ENCODE data around the gene BMP10.

Gene BMP10

GRCh38 chr2:68888038-68888704 is 17.0 kb upstream of the BMP10 start:
- no peaks in the 10 kb centered on the region for H3K27me3 ChIP-seq (ENCODE audit: insufficient read depth, poor library complexity, severe bottlenecking)
- no peak for TF ChIP-seq CTCF (IDR thresholded peaks at IDR 0.05; ENCODE audit: insufficient read depth, low read length)
- no peak for TF ChIP-seq REST (IDR thresholded peaks at IDR 0.05; ENCODE audit: insufficient replicate concordance, low read depth)
- no peak for TF ChIP-seq POLR2AphosphoS5 (IDR thresholded peaks at IDR 0.05; ENCODE audit: low read depth)
- no peak for TF ChIP-seq SPI1 (IDR thresholded peaks at IDR 0.05; ENCODE audit: borderline replicate concordance, low read depth)
- TF ChIP-seq GABPA (IDR thresholded peaks at IDR 0.05; ENCODE audit: low read depth): no peak
- no peak for DNase-seq (ENCODE audit: low read depth in 1 of 2, low spot score in 1 of 2)
- H3K4me3 ChIP-seq (replicated peaks; ENCODE audit: insufficient read depth, low read length): no peak overlapping the region
- no peak overlapping the region for H3K27ac ChIP-seq (replicated peaks)

- H3K27ac ChIP-seq (replicated peaks): no peak overlapping the region
- no peak for TF ChIP-seq CTCF (IDR thresholded peaks at IDR 0.05; ENCODE audit: insufficient read depth, low read length)
- no peak for TF ChIP-seq SPI1 (IDR thresholded peaks at IDR 0.05; ENCODE audit: borderline replicate concordance, low read depth)
- no peak for TF ChIP-seq GABPA (IDR thresholded peaks at IDR 0.05; ENCODE audit: low read depth)
- TF ChIP-seq POLR2AphosphoS5 (IDR thresholded peaks at IDR 0.05; ENCODE audit: low read depth): no peak
- no peak for TF ChIP-seq REST (IDR thresholded peaks at IDR 0.05; ENCODE audit: insufficient replicate concordance, low read depth)
- no peak for DNase-seq (ENCODE audit: low read depth in 1 of 2, low spot score in 1 of 2)
- H3K27me3 ChIP-seq (ENCODE audit: insufficient read depth, poor library complexity, severe bottlenecking): no peaks in the 10 kb centered on the region
- no peak overlapping the region for H3K4me3 ChIP-seq (replicated peaks; ENCODE audit: insufficient read depth, low read length)
These were observed 14.5 kb upstream of the BMP10 start for GRCh38 chr2:68885811-68886075.

- TF ChIP-seq POLR2AphosphoS5 (IDR thresholded peaks at IDR 0.05; ENCODE audit: low read depth) (no peak), CTCF (IDR thresholded peaks at IDR 0.05; ENCODE audit: insufficient read depth, low read length) (no peak), REST (IDR thresholded peaks at IDR 0.05; ENCODE audit: insufficient replicate concordance, low read depth) (no peak), GABPA (IDR thresholded peaks at IDR 0.05; ENCODE audit: low read depth) (no peak), SPI1 (IDR thresholded peaks at IDR 0.05; ENCODE audit: borderline replicate concordance, low read depth) (no peak)
- Histone ChIP-seq H3K27ac (replicated peaks) (no peak overlapping the region), H3K4me3 (replicated peaks; ENCODE audit: insufficient read depth, low read length) (no peak overlapping the region), H3K27me3 (ENCODE audit: insufficient read depth, poor library complexity, severe bottlenecking) (no peaks in the 10 kb centered on the region)
- no peak for DNase-seq (ENCODE audit: low read depth in 1 of 2, low spot score in 1 of 2)
These were observed 14.0 kb upstream of the BMP10 start for GRCh38 chr2:68885074-68885810.

Measured in HL-60 (cell line).